Thoracic aorta (tissue), 2 donors: Measurements from ENCODE around the gene TLR10. TPM values are rescaled to one million over a fixed set of nuclear protein-coding genes. Genes with fewer than 3 reads are reported as not detected.

ENCODE experiments used
- ATAC-seq: fragments of 150-250 bp; one replicate; pipeline ENCODE4 v1.8.0; 2017; ENCODE audit warnings: low read depth; ENCODE audit not compliant: insufficient number of reproducible peaks, low FRiP score
- DNase-seq: peaks from one replicate; pipeline ENCODE4 v3.0.0-alpha.2; 2020; ENCODE audit warnings: low spot score
- H3K27ac ChIP-seq, 2 donors: fragments of 200-600 bp; sonication (generic); 1 replicate in 1 of 2; 2 replicates in 1 of 2; pipeline ENCODE4 v1.5.1; 2016; ENCODE audit warnings: mild to moderate bottlenecking in 2 of 2, moderate library complexity in 2 of 2
- H3K27me3 ChIP-seq: fragments of 200-600 bp; sonication (generic); replicated peaks from 2 replicates; pipeline ENCODE4 v1.6.0; 2016; ENCODE audit warnings: mild to moderate bottlenecking; ENCODE audit not compliant: insufficient read depth
- H3K36me3 ChIP-seq: fragments of 200-600 bp; sonication (generic); one replicate; pipeline ENCODE4 v1.5.1; 2016
- H3K4me1 ChIP-seq, 2 donors: fragments of 200-600 bp; sonication (generic); 1 replicate in 1 of 2; 2 replicates in 1 of 2; pipeline versions ENCODE4 v1.5.1 to v1.6.0; 2016; ENCODE audit warnings: low read depth in 2 of 2, mild to moderate bottlenecking in 1 of 2; ENCODE audit not compliant: control insufficient read depth in 1 of 2
- H3K4me3 ChIP-seq: fragments of 200-600 bp; sonication (generic); 2 replicates; pipeline ENCODE4 v1.5.1; 2016; ENCODE audit warnings: mild to moderate bottlenecking
- H3K9me3 ChIP-seq: fragments of 200-600 bp; sonication (generic); 2 replicates; pipeline ENCODE4 v1.5.1; 2016
- CTCF ChIP-seq: fragments of 200-600 bp; sonication (generic); IDR thresholded peaks from one replicate; pipeline ENCODE4 v1.5.1; 2019; ENCODE audit warnings: antibody characterized with exemption
- total RNA-seq, 2 donors: library from RNA; depleted of rRNA; stranded (reverse); fragments of >200 nt; gene quantifications; one replicate each; pipeline versions ENCODE4 v1.1.0 to v1.2.3, GENCODE V29; 2016

The TLR10 gene
- total RNA-seq, 2 donors from 2014 or later: 0.28 to 0.81 TPM

GRCh38 chr4:38804654-38805295 lies 22.0 kb upstream of the TLR10 start, which contains the start of gene TLR1:
TLR1 (minus strand) TSS chr4:38804791; CDS start chr4:38798831, 5,960 bp downstream.
- Histone ChIP-seq H3K27ac (peak within 1 kb of the TSS; percentile 54 to 68), H3K27me3 (no peaks in the 10 kb centered on the region), H3K9me3 (no peaks in the 10 kb centered on the region), H3K4me1 (peaks cover 7 to 13% of the 10 kb centered on the region in 2 donors), H3K4me3 (peak within 1 kb of the TSS; percentile 66), H3K36me3 (peaks cover 5% of the 10 kb centered on the region)
- no peak for DNase-seq
- no peak for ATAC-seq
- TF ChIP-seq CTCF: peak; percentile 55

- no peak for DNase-seq
- Histone ChIP-seq H3K36me3 (peaks cover 12% of the 10 kb centered on the region), H3K4me3 (peak overlapping the region; percentile 66), H3K4me1 (peaks cover 7 to 13% of the 10 kb centered on the region in 2 donors), H3K27ac (peak overlapping the region; percentile 40 to 68), H3K9me3 (no peaks in the 10 kb centered on the region), H3K27me3 (no peaks in the 10 kb centered on the region)
- TF ChIP-seq CTCF: no peak
- ATAC-seq: no peak
These were observed 21.3 kb upstream of the TLR10 start for GRCh38 chr4:38803833-38804653.

- no peak for ATAC-seq
- peaks cover 12% of the 10 kb centered on the region for H3K36me3 ChIP-seq
- peaks cover 7% of the 10 kb centered on the region for H3K9me3 ChIP-seq
- peak overlapping the region; percentile 66 for H3K4me3 ChIP-seq
- no peak for TF ChIP-seq CTCF
- no peak for DNase-seq
- H3K27ac ChIP-seq: no peak overlapping the region
- H3K4me1 ChIP-seq: peaks cover 7 to 13% of the 10 kb centered on the region in 2 donors
- no peaks in the 10 kb centered on the region for H3K27me3 ChIP-seq
These were observed 20.0 kb upstream of the TLR10 start for GRCh38 chr4:38802561-38803355.

GRCh38 chr4:38800961-38801450 lies 18.2 kb upstream of the TLR10 start:
- H3K27me3 ChIP-seq: no peaks in the 10 kb centered on the region
- no peak for ATAC-seq
- H3K4me1 ChIP-seq: peaks cover 7 to 11% of the 10 kb centered on the region in 2 donors
- H3K9me3 ChIP-seq: peaks cover 8% of the 10 kb centered on the region
- DNase-seq: no peak
- H3K36me3 ChIP-seq: peaks cover 12% of the 10 kb centered on the region
- H3K27ac ChIP-seq: no peak overlapping the region
- H3K4me3 ChIP-seq: no peak overlapping the region
- no peak for TF ChIP-seq CTCF
